Spleen (tissue), 11 donors: ENCODE data around the gene TMEM38B. TPM values are rescaled to one million over a fixed set of nuclear protein-coding genes. Genes with fewer than 3 reads are reported as not detected.
A peak's percentile ranks its signal among the peaks of the same experiment; 100 is the strongest.
"Not testable (repeated sequence)": the region's sequence is repeated elsewhere in the genome, so short reads cannot be mapped to it uniquely, and the experiment has no call there.

Experiments
- DNase-seq: peaks from one replicate; pipeline ENCODE4 v3.0.0-alpha.2; 2020
- H3K27ac ChIP-seq, 8 donors: fragments of 200-600 bp; sonication (generic) in 7 of 8; 1 replicate in 4 of 8; 2 replicates in 4 of 8; pipeline versions ENCODE4 v1.5.0 to v1.8.0; 2016 to 2021; ENCODE audit warnings: inconsistent platforms in 4 of 8, mild to moderate bottlenecking in 4 of 8, moderate library complexity in 1 of 8
- H3K27me3 ChIP-seq, 7 donors: fragments of 200-600 bp; sonication (generic) in 6 of 7; replicated peaks in 1 of 7; 1 replicate in 4 of 7; 2 replicates in 3 of 7; pipeline versions ENCODE4 v1.5.0 to v1.8.0; 2016 to 2021; ENCODE audit warnings: inconsistent platforms in 3 of 7, mild to moderate bottlenecking in 1 of 7
- H3K36me3 ChIP-seq, 6 donors: fragments of 200-600 bp; sonication (generic) in 5 of 6; 1 replicate in 4 of 6; 2 replicates in 2 of 6; pipeline versions ENCODE4 v1.5.0 to v1.8.0; 2016 to 2021; ENCODE audit warnings: inconsistent platforms in 2 of 6
- H3K4me1 ChIP-seq, 6 donors: fragments of 200-600 bp; sonication (generic) in 5 of 6; 1 replicate in 3 of 6; 2 replicates in 3 of 6; pipeline versions ENCODE4 v1.5.0 to v1.8.0; 2016 to 2021; ENCODE audit warnings: inconsistent platforms in 3 of 6
- H3K4me3 ChIP-seq, 8 donors: fragments of 200-600 bp; sonication (generic) in 7 of 8; 1 replicate in 4 of 8; 2 replicates in 4 of 8; pipeline versions ENCODE4 v1.5.0 to v1.8.0; 2016 to 2021; ENCODE audit warnings: inconsistent platforms in 4 of 8, mild to moderate bottlenecking in 4 of 8, moderate library complexity in 2 of 8
- H3K9me3 ChIP-seq, 8 donors: fragments of 200-600 bp; sonication (generic) in 7 of 8; 1 replicate in 4 of 8; 2 replicates in 4 of 8; pipeline versions ENCODE4 v1.5.0 to v1.8.0; 2016 to 2021; ENCODE audit warnings: inconsistent platforms in 4 of 8
- POLR2A ChIP-seq, 3 donors: fragments of 450-650 bp; IDR thresholded peaks; one replicate each; pipeline ENCODE4 v1.5.1; 2017; ENCODE audit warnings: antibody characterized with exemption in 3 of 3, mild to moderate bottlenecking in 1 of 3
- POLR2AphosphoS5 ChIP-seq, 3 donors: sonication (generic); formaldehyde crosslinking; IDR thresholded peaks; one replicate each; pipeline ENCODE4 v1.5.1; 2017; ENCODE audit warnings: antibody characterized with exemption in 3 of 3
- WGBS, 5 donors: extraction: QIAGEN DNeasy Blood & Tissue Kit in 3 of 5; methylation state at CpG; one replicate each; pipeline versions ENCODE4 v1.1.5 to v1.1.7; 2013 to 2018; 5-methylcytosine and 5-hydroxymethylcytosine counted together
- intact Hi-C: fragments of 100-400 bp; cut with DNase I; formaldehyde crosslinking; loops from one replicate; pipeline ENCODE4 v1.15.0; 2023; ENCODE audit warnings: low total_unique reads
- polyA plus RNA-seq, 3 donors: library from polyadenylated mRNA; stranded (reverse); fragments of 200-250 nt; gene quantifications; one replicate each; pipeline ENCODE4 v1.2.1, GENCODE V29; 2013
- total RNA-seq, 7 donors: library from RNA; depleted of rRNA in 3 of 7; stranded (reverse); fragments of >200 nt in 3 of 7; fragmentation: NEBNext Ultra II Directional in 4 of 7; extraction: Animal tissue kit (Norgen Biotek cat#: 25700) in 4 of 7; gene quantifications; one replicate each; pipeline versions ENCODE4 v1.1.0 to v1.2.1, GENCODE V29; 2016 to 2021
- TF ChIP-seq, protein P1 (sequence below), 11 experiments: fragments of 200-600 bp in 7 of 11; fragments of 450-650 bp in 4 of 11; sonication (generic) in 4 of 11; IDR thresholded peaks in 8 of 11; conservative IDR thresholded peaks in 3 of 11; 1 replicate in 7 of 11; 2 replicates in 4 of 11; pipeline versions ENCODE4 v1.4.0 to v1.8.0; 2016 to 2021; ENCODE audit warnings: antibody characterized with exemption in 11 of 11, inconsistent platforms in 4 of 11, mild to moderate bottlenecking in 1 of 11
- donor health status: healthy with polysubstance abuse.
- donor health status: DM: no; HTN: no; CAD: no; lungs with moderate emphysema.
- donor health status: DM: no; HTN: no; CAD: no.
- donor health status: Bipolar disorder and iron deficiency.
- donor health status: healthy.
- donor health status: DM: no; HTN: no; CAD: no.
- donor health status: DM: yes; HTN: yes; CAD: no.

Gene TMEM38B
- total and polyA plus RNA-seq, 10 donors = 3.1 to 12.1 (median 8.3) TPM

DNA sequence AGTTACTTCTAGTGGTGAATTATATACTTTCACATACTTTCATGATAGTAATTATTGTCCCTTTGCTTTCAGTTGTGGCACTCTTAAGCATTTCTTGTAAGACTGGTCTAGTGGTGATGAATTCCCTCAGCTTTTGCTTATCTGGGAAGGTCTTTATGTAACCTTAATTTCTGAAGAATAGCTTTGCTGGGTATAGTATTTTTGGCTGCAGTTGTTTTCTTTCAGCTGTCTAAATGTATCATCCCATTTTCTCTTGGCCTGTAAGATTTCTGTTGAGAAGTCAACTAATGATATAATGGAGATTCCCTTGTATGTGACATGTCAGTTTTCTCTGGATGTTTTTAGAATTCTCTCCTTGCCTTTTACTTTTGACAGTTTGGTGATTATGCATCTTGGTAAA, 41.0 kb downstream of the TMEM38B start:
- Histone ChIP-seq H3K36me3 (peaks cover 0 to 74% (median 2%) of the 10 kb centered on the region in 6 donors), H3K4me3 (no peak overlapping the region), H3K9me3 (peaks cover 9 to 61% (median 53%) of the 10 kb centered on the region in 8 donors), H3K27me3 (no peaks in the 10 kb centered on the region), H3K4me1 (no peaks in the 10 kb centered on the region), H3K27ac (no peak overlapping the region)
- no peak for DNase-seq
- intact Hi-C loops = no loop called here
- no peak for TF ChIP-seq POLR2AphosphoS5 (IDR thresholded peaks at IDR 0.05)
- no peak for TF ChIP-seq POLR2A (IDR thresholded peaks at IDR 0.05)
- TF ChIP-seq, protein P1, sequence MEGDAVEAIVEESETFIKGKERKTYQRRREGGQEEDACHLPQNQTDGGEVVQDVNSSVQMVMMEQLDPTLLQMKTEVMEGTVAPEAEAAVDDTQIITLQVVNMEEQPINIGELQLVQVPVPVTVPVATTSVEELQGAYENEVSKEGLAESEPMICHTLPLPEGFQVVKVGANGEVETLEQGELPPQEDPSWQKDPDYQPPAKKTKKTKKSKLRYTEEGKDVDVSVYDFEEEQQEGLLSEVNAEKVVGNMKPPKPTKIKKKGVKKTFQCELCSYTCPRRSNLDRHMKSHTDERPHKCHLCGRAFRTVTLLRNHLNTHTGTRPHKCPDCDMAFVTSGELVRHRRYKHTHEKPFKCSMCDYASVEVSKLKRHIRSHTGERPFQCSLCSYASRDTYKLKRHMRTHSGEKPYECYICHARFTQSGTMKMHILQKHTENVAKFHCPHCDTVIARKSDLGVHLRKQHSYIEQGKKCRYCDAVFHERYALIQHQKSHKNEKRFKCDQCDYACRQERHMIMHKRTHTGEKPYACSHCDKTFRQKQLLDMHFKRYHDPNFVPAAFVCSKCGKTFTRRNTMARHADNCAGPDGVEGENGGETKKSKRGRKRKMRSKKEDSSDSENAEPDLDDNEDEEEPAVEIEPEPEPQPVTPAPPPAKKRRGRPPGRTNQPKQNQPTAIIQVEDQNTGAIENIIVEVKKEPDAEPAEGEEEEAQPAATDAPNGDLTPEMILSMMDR (IDR thresholded peaks at IDR 0.05 in 8 of 11, conservative IDR thresholded peaks at IDR 0.05 in 3 of 11) = no peak

DNA sequence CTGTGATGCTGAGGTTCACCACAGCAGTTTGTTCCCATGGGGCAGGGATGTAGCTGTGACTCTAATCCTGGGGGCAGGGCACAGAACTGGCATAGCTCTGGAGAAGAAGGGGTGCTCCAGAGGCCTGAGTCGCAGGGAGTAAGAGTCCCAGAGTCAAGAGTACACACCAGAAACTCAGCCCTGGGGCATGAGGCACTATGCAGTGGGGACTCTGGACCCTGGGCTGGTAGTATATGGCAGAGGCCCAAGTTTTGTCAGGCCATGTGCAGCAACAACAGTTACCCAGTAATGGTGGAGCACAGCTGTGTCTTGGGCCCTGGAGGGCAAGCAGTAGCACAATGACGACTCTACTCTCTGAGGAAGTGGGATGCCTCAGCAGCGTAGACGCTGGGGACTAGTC, 42.9 kb downstream of the TMEM38B start:
- Histone ChIP-seq H3K27ac (no peak overlapping the region), H3K36me3 (peaks cover 0 to 77% (median 2%) of the 10 kb centered on the region in 6 donors), H3K4me3 (no peak overlapping the region), H3K4me1 (no peaks in the 10 kb centered on the region), H3K9me3 (peaks cover 9 to 53% (median 49%) of the 10 kb centered on the region in 8 donors), H3K27me3 (no peaks in the 10 kb centered on the region)
- TF ChIP-seq POLR2AphosphoS5 (IDR thresholded peaks at IDR 0.05) (no peak), POLR2A (IDR thresholded peaks at IDR 0.05) (no peak)
- TF ChIP-seq, protein P1 (IDR thresholded peaks at IDR 0.05 in 8 of 11, conservative IDR thresholded peaks at IDR 0.05 in 3 of 11) = no peak
- peak; percentile 58 for DNase-seq
- intact Hi-C loops = no loop called here
- WGBS, 5 donors = 92 to 99% (median 97%) methylated on average over 4 of the region's 4 CpGs

DNA sequence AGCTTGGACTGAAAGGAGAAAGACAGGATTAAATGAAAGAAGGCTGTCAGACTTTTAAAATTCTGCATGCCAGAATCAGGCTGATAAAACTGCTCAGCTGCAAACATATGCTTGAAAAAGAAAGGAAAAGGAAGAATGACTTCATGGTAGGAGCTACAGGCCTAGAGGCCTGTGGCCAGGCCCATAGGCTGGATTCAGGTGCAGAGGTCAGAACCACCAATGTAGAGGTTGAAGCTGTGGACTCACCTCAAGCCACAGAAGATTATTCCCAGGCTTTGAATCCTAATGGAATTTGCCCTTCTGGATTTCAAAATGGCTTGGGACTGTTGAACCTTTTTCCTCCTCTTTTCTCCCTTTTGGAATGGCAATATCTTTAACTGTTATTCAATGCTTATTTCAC, 47.7 kb downstream of the TMEM38B start:
- Histone ChIP-seq H3K36me3 (peaks cover 0 to 37% (median 0%) of the 10 kb centered on the region in 6 donors), H3K27ac (no peak overlapping the region), H3K9me3 (peaks cover 0 to 20% (median under 1%) of the 10 kb centered on the region in 8 donors), H3K27me3 (no peaks in the 10 kb centered on the region), H3K4me3 (no peak overlapping the region), H3K4me1 (no peaks in the 10 kb centered on the region)
- TF ChIP-seq POLR2A (IDR thresholded peaks at IDR 0.05) (no peak), POLR2AphosphoS5 (IDR thresholded peaks at IDR 0.05) (no peak)
- TF ChIP-seq, protein P1 (IDR thresholded peaks at IDR 0.05 in 8 of 11, conservative IDR thresholded peaks at IDR 0.05 in 3 of 11) = no peak
- DNase-seq = no peak
- intact Hi-C loops = no loop called here

- H3K27me3 ChIP-seq, H3K27ac ChIP-seq, H3K4me1 ChIP-seq, H3K4me3 ChIP-seq, DNase-seq, intact Hi-C loops: not testable (repeated sequence)
- WGBS, 5 donors = 86 to 100% (median 97%) methylated on average over 2 to 3 of the region's 3 CpGs
- H3K9me3 ChIP-seq = peaks cover 0 to 41% (median 10%) of the 10 kb centered on the region in 8 donors
- peaks cover 0 to 47% (median 18%) of the 10 kb centered on the region in 6 donors for H3K36me3 ChIP-seq
Measured at GRCh38 chr9:105747325-105747724, 53.0 kb downstream of the TMEM38B start.

- H3K27ac ChIP-seq = no peak overlapping the region
- intact Hi-C loops = no loop called here
- DNase-seq = no peak
- H3K4me1 ChIP-seq = no peaks in the 10 kb centered on the region
- H3K9me3 ChIP-seq = peaks cover 6 to 55% (median 33%) of the 10 kb centered on the region in 8 donors
- WGBS, 5 donors = 90 to 98% (median 97%) methylated on average over 4 of the region's 4 CpGs
- H3K36me3 ChIP-seq = peaks cover 0 to 60% (median 18%) of the 10 kb centered on the region in 6 donors
- TF ChIP-seq, protein P1 (IDR thresholded peaks at IDR 0.05 in 8 of 11, conservative IDR thresholded peaks at IDR 0.05 in 3 of 11) = no peak
- TF ChIP-seq POLR2A (IDR thresholded peaks at IDR 0.05) = no peak
- TF ChIP-seq POLR2AphosphoS5 (IDR thresholded peaks at IDR 0.05) = no peak
- H3K27me3 ChIP-seq = no peaks in the 10 kb centered on the region
- H3K4me3 ChIP-seq = no peak overlapping the region
Measured at GRCh38 chr9:105751761-105752160, 57.4 kb downstream of the TMEM38B start.
